Prostate gland (tissue), 2 donors: ENCODE measurements around the gene PFN1.

Source experiments
- POLR2A ChIP-seq: fragments of 450-650 bp; IDR thresholded peaks from one replicate; pipeline ENCODE4 v1.6.1; 2016; ENCODE audit warnings: antibody characterized with exemption, mild to moderate bottlenecking
- POLR2AphosphoS5 ChIP-seq: sonication (generic); formaldehyde crosslinking; IDR thresholded peaks from one replicate; pipeline ENCODE4 v1.6.1; 2017; ENCODE audit warnings: antibody characterized with exemption
- TF ChIP-seq, protein P1 (sequence below), 4 experiments: fragments of 200-600 bp in 2 of 4; fragments of 450-650 bp in 2 of 4; sonication (generic) in 2 of 4; IDR thresholded peaks; 1 replicate in 3 of 4; 2 replicates in 1 of 4; pipeline ENCODE4 v1.5.1; 2016 to 2019; ENCODE audit warnings: antibody characterized with exemption in 4 of 4, mild to moderate bottlenecking in 2 of 4, moderate library complexity in 2 of 4

DNA sequence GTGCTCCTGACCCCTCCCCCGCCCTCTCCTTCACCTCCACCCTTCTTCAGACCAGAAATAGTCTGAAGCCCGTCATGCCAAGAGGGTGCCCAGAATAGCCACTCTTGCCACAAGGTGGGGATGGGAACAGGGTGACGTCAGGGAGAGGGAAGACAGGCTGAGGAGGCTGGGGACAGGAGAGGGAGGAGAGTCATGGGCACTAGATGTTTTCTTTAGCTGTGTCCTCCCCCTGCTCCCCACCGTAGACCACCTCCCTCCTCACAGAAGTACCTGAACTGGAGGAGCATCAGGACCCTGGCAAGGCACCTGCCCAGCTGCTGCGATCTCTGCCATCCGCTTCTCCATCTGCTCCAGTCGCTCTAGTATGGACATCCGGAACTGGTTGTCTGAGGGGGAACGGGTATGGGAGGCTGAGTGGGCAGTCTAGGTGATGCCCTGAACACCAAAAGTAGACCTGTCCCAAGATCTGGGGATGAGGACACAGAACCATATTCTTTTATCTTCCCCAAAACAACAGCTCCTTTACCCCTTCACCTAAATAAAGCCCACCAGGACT is 25.9 kb upstream of the PFN1 start:
- TF ChIP-seq, protein P1, sequence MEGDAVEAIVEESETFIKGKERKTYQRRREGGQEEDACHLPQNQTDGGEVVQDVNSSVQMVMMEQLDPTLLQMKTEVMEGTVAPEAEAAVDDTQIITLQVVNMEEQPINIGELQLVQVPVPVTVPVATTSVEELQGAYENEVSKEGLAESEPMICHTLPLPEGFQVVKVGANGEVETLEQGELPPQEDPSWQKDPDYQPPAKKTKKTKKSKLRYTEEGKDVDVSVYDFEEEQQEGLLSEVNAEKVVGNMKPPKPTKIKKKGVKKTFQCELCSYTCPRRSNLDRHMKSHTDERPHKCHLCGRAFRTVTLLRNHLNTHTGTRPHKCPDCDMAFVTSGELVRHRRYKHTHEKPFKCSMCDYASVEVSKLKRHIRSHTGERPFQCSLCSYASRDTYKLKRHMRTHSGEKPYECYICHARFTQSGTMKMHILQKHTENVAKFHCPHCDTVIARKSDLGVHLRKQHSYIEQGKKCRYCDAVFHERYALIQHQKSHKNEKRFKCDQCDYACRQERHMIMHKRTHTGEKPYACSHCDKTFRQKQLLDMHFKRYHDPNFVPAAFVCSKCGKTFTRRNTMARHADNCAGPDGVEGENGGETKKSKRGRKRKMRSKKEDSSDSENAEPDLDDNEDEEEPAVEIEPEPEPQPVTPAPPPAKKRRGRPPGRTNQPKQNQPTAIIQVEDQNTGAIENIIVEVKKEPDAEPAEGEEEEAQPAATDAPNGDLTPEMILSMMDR (IDR thresholded peaks at IDR 0.05), result no peak
- no peak for TF ChIP-seq POLR2AphosphoS5
- TF ChIP-seq POLR2A, result no peak
